ENCODE measurements around the gene KSR1. TPM values are rescaled to one million over a fixed set of nuclear protein-coding genes. Genes with fewer than 3 reads are reported as not detected.

Gene KSR1
- total and polyA plus RNA-seq, 2 experiments from 2014 or later: 7.8 to 53.2 TPM

- H3K27me3 Mint-ChIP-seq (ENCODE audit: insufficient read depth, low read depth, poor library complexity): peaks cover 5% of the 10 kb centered on the region
- H3K27ac ChIP-seq (ENCODE audit: low read depth): no peak overlapping the region
- no peaks in the 10 kb centered on the region for H3K27me3 ChIP-seq (ENCODE audit: insufficient read depth)
- H3K9me3 Mint-ChIP-seq: no peaks in the 10 kb centered on the region
- H3F3A ChIP-seq (replicated peaks; ENCODE audit: low read depth): no peaks in the 10 kb centered on the region
- no peaks in the 10 kb centered on the region for H3K36me3 ChIP-seq (ENCODE audit: insufficient read depth)
- peaks cover 55% of the 10 kb centered on the region for H3K79me2 ChIP-seq (replicated peaks; ENCODE audit: insufficient read depth)
- H3K9me2 ChIP-seq (ENCODE audit: insufficient read depth): peaks cover 3% of the 10 kb centered on the region; the same call in 1 of the 2 replicates
- TF ChIP-seq NANOG (IDR thresholded peaks at IDR 0.05; ENCODE audit: borderline replicate concordance) (no peak), REST (IDR thresholded peaks at IDR 0.05; ENCODE audit: unreplicated experiment) (no peak)
- peaks cover 16% of the 10 kb centered on the region; the same call in 2 of the 3 replicates for H3K36me3 Mint-ChIP-seq (ENCODE audit: low read depth)
- no peak overlapping the region for H3K4me2 ChIP-seq
- H3K4me3 Mint-ChIP-seq: no peak overlapping the region
- ATAC-seq: no peak
- DNase-seq (ENCODE audit: low spot score): no peak
- no peak overlapping the region for H2AFZ ChIP-seq
- H3K4me1 ChIP-seq (ENCODE audit: insufficient read depth): no peaks in the 10 kb centered on the region; the same call in 1 of the 2 replicates
- no peak overlapping the region for H3K4me3 ChIP-seq
- H4K20me1 ChIP-seq (replicated peaks; ENCODE audit: insufficient read depth): peaks cover 9% of the 10 kb centered on the region
- H3K27ac Mint-ChIP-seq: no peak overlapping the region
- H3K4me1 Mint-ChIP-seq: peaks cover 30% of the 10 kb centered on the region
These were observed 92.1 kb downstream of the KSR1 start for GRCh38 chr17:27548369-27548768.

- Mint-ChIP-seq H3K4me1 (peaks cover 30% of the 10 kb centered on the region), H3K9me3 (no peaks in the 10 kb centered on the region; the same call in 2 of the 3 replicates), H3K27me3 (ENCODE audit: insufficient read depth, low read depth, poor library complexity) (peaks cover 5% of the 10 kb centered on the region), H3K36me3 (ENCODE audit: low read depth) (peaks cover 23% of the 10 kb centered on the region), H3K27ac (no peak overlapping the region), H3K4me3 (no peak overlapping the region)
- H2AFZ ChIP-seq: no peak overlapping the region
- DNase-seq (ENCODE audit: low spot score) (no peak), ATAC-seq (no peak)
- H3K4me3 ChIP-seq: no peak overlapping the region
- H3F3A ChIP-seq (replicated peaks; ENCODE audit: low read depth): no peaks in the 10 kb centered on the region
- no peak overlapping the region for H3K27ac ChIP-seq (ENCODE audit: low read depth)
- H3K9me2 ChIP-seq (ENCODE audit: insufficient read depth): peaks cover 3% of the 10 kb centered on the region; the same call in 1 of the 2 replicates
- no peak for TF ChIP-seq POLR2AphosphoS5 (IDR thresholded peaks at IDR 0.05; ENCODE audit: low read depth)
- no peak for TF ChIP-seq ETS1 (IDR thresholded peaks at IDR 0.05)
- TF ChIP-seq STAT1 (IDR thresholded peaks at IDR 0.05; ENCODE audit: unreplicated experiment): no peak
- TF ChIP-seq ZNF114 (CRISPR knock-in tag; IDR thresholded peaks at IDR 0.05): no peak
- TF ChIP-seq EZH2phosphoT487 (IDR thresholded peaks at IDR 0.05; ENCODE audit: unreplicated experiment): no peak
- no peak for TF ChIP-seq ZNF462 (CRISPR knock-in tag; IDR thresholded peaks at IDR 0.05)
- no peak for TF ChIP-seq ZNF331 (CRISPR knock-in tag; IDR thresholded peaks at IDR 0.05; ENCODE audit: low read depth)
- H3K4me1 ChIP-seq (ENCODE audit: insufficient read depth): no peaks in the 10 kb centered on the region; the same call in 1 of the 2 replicates
- no peak overlapping the region for H3K4me2 ChIP-seq
- H3K79me2 ChIP-seq (replicated peaks; ENCODE audit: insufficient read depth): peaks cover 46% of the 10 kb centered on the region
- H4K20me1 ChIP-seq (replicated peaks; ENCODE audit: insufficient read depth): peaks cover 9% of the 10 kb centered on the region
- H3K36me3 ChIP-seq (ENCODE audit: insufficient read depth): no peaks in the 10 kb centered on the region
- no peaks in the 10 kb centered on the region for H3K27me3 ChIP-seq (ENCODE audit: insufficient read depth)
These were observed 93.1 kb downstream of the KSR1 start for GRCh38 chr17:27549251-27549893.
